AG08395 (cell line): ENCODE measurements around the gene HCFC1R1.
"Not testable (repeated sequence)": the region's sequence is repeated elsewhere in the genome, so short reads cannot be mapped to it uniquely, and the experiment has no call there.

Experiments
- DNase-seq: peaks from one replicate; pipeline ENCODE4 v3.0.0; 2012; ENCODE audit warnings: mixed read lengths, low spot score

The HCFC1R1 gene

GRCh38 chr16:3057181-3058138 is 33.7 kb upstream of the HCFC1R1 start:
- no peak for DNase-seq

- no peak for DNase-seq
Measured at GRCh38 chr16:3056336-3057180, 32.8 kb upstream of the HCFC1R1 start.

GRCh38 chr16:3055734-3056115 is 32.0 kb upstream of the HCFC1R1 start:
- not testable (repeated sequence) for DNase-seq

- no peak for DNase-seq
Measured at GRCh38 chr16:3054965-3055733, 31.4 kb upstream of the HCFC1R1 start.

GRCh38 chr16:3053330-3053710 is 29.6 kb upstream of the HCFC1R1 start:
- not testable (repeated sequence) for DNase-seq

GRCh38 chr16:3052571-3053329 is 29.0 kb upstream of the HCFC1R1 start:
- DNase-seq, result not testable (repeated sequence)

GRCh38 chr16:3051494-3051893 is 27.8 kb upstream of the HCFC1R1 start:
- no peak for DNase-seq

- DNase-seq, result no peak
Measured at GRCh38 chr16:3051009-3051408, 27.3 kb upstream of the HCFC1R1 start.

GRCh38 chr16:3050487-3050886 is 26.7 kb upstream of the HCFC1R1 start:
- no peak for DNase-seq

GRCh38 chr16:3049921-3050481 is 26.3 kb upstream of the HCFC1R1 start:
- DNase-seq, result no peak

- DNase-seq, result no peak
Measured at GRCh38 chr16:3047387-3047720, 23.6 kb upstream of the HCFC1R1 start.

- no peak for DNase-seq
Measured at GRCh38 chr16:3046641-3047386, 23.1 kb upstream of the HCFC1R1 start.

- DNase-seq, result no peak
Measured at GRCh38 chr16:3045758-3046640, 22.3 kb upstream of the HCFC1R1 start, which contains the start of gene MMP25. Gene MMP25, plus strand, starts transcription at chr16:3046561. Its CDS starts 357 bp downstream, at chr16:3046918.

GRCh38 chr16:3044708-3045107 is 21.0 kb upstream of the HCFC1R1 start:
- no peak for DNase-seq

GRCh38 chr16:3042376-3042775 is 18.6 kb upstream of the HCFC1R1 start:
- DNase-seq, result no peak

- no peak for DNase-seq
Measured at GRCh38 chr16:3038896-3039295, 15.2 kb upstream of the HCFC1R1 start.

GRCh38 chr16:3038256-3038655 is 14.5 kb upstream of the HCFC1R1 start:
- no peak for DNase-seq

GRCh38 chr16:3036726-3037315 is 13.1 kb upstream of the HCFC1R1 start, which contains the start of gene BICDL2:
Gene BICDL2, minus strand, starts transcription at chr16:3036944. Its CDS starts 1,448 bp downstream, at chr16:3035496.
- no peak for DNase-seq
